GM20431 (cell line): ENCODE data around the gene MRPS2.

ENCODE experiments used
- in situ Hi-C: fragments of 300-500 bp; cut with MseI, MboI; formaldehyde crosslinking; loops from one replicate; pipeline ENCODE4 v1.15.0; 2020; ENCODE audit warnings: low sequenced_read_pairs; ENCODE audit not compliant: unreplicated experiment

The MRPS2 gene

GRCh38 chr9:135551031-135551430 lies 50.5 kb downstream of the MRPS2 start:
- in situ Hi-C loops = no loop called here

- in situ Hi-C loops = no loop called here
Observed at GRCh38 chr9:135551456-135551855, 51.0 kb downstream of the MRPS2 start.

DNA sequence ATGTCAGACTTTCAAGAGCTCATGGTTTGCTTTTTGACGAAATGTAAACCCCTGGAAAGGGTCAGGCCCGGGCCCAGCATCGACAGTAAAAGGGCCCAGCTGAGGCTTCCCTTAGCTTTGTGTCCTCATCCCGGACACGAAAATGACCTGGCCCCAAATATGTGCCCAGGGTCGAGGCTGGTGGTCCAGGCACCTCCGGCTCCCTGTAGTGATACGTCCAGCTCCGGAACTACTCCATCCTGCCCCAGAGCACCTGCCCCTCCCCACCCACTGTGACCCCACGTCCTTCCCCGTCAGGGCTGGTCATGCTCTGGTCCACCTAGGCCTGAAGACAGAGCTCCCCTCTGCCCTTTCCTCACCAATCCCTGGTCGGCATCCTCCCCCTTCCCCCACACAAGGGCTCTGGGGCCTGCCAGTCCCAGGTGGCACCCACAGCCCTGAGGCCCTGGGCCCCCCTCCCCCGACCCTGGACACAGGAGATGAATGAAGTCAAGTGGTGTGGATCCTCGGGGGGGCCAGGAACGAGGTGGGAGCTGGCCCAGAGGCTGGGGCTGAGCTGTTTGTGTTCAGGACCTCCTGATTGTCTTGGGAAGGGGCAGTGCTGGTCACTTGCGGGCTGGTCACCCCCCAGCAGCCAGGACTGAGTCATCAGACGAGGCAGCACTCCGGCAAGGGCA lies 51.7 kb downstream of the MRPS2 start:
- in situ Hi-C loops = no loop called here

DNA sequence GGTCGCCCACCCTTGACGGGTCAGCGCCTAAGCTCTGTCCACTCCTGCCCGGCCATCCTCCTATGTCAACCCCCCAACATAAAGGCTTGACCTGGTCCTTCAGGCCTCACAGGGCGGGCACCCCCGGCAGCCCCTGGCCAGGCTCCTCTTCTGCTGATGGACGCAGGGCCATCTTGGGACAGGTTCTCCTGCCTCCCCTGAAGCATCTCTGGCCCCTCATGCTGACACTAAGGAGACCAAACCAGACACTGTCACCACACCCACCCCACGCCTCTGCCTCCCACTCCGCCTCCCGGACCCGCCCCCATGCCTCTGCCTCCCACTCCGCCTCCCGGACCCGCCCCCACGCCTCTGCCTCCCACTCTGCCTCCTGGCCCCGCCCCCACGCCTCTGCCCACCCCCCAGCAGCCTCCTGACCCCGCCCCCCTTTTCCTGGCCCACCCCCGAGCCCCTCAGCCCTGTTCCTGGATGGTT lies 52.3 kb downstream of the MRPS2 start:
- in situ Hi-C loops = no loop called here
